HG03097 (cell line): ENCODE results near the gene CIITA.
"Not testable (repeated sequence)": the region's sequence is repeated elsewhere in the genome, so short reads cannot be mapped to it uniquely, and the experiment has no call there.

Source experiments
- ATAC-seq: cut with Tn5 transposase; IDR thresholded peaks from one replicate; pipeline ENCODE4 v1.9.1; 2021; ENCODE audit not compliant: unreplicated experiment, low FRiP score

The CIITA gene

DNA sequence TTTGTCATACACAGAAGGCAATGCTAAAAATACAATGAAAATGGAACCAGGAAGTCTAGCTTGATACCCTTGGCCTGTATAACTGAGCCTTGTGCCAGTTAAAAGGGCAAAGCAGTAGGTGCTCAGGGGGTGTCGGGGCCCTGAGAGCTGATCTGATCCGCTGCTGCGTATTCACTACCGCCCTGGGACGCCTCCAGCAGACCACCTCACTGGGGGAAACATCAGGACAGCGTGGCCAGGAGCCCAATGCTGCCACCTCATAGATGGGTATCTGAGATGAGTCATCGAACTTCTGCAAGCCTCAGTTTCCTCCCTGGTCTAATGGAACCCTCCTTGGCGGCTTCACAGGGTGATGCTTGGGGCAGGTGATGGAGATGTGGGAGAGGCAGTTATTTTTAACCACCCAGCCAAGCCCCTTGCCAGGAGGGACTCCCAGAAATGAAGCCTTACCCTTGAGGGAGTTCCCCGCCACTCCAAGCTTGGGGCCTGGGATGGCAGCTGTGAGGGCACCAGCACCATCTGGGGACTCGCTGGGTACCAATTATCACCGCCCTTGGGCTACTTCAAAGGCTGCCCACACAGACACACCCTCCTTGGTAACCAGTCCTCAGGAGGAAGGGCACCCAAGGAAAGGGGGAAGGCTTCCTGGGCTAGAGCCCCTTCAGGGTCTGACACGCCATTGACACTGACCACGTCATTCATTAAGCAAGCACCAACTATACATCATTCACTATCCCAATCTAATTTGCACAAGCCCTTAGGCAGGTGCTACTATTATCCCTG lies 57.5 kb downstream of the CIITA start:
- ATAC-seq, result no peak

DNA sequence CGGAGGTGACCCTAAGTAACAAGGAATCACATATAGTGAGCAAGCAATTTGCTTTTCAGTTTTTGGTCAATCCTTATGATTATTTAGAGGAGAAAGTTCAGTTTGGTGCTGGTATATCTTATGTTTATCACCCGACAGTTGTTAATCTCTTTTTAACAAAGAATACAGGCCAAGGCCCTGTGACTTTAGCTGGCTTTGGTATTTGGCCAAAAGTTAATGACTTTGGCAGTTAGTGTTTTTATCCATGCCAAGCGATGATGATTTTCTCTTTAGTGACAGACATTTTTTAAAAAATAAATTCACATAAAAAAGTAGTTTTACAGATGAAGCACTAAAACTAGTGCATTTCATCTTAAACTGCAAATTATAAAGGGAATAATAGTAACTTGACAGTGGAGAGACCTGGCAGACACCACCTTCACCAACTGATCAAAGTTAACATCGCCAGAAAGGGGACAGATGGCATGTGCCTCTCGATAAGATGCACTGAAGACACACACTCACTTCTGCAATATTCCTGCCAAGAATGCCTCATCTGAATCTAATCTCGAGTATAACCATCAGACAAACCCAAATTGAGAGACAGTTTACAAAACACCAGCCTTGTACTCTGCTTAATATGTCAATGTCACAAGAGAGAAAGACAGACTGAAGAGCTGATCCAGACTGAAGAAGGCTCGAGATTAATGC lies 58.4 kb downstream of the CIITA start:
- no peak for ATAC-seq

DNA sequence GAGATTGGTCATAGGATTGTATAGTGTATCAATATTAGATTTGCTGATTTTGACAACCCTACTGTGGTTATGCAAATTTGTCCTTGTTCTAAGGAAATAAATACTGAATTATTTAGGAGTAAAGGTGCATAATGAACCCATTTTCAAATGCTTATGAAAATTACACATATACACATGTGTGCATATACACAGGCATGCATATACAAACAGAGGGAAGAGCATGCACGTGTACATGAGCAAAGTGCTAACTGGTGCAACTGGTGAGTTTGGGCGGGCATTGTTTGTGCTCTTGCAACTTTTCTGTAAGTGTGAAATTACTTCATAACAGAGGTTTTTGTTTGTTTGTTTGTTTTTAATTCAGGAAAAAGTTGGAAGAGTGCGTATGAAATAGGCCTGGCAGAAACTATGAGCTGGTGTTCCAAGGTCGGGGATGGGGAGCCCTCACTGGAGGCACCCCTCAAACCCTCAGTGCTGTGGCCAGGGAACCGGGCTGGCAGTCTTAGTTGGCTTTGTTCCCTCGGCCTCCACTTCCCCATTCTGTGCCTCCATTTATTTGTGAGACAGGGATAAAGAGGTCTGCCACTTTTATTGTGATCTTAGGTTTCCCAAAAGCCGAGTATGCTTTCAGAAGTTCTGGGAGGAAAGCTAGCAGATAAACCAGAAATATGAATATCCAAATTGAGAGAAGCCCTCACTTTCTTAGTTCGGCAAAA lies 59.4 kb downstream of the CIITA start:
- ATAC-seq, result no peak

DNA sequence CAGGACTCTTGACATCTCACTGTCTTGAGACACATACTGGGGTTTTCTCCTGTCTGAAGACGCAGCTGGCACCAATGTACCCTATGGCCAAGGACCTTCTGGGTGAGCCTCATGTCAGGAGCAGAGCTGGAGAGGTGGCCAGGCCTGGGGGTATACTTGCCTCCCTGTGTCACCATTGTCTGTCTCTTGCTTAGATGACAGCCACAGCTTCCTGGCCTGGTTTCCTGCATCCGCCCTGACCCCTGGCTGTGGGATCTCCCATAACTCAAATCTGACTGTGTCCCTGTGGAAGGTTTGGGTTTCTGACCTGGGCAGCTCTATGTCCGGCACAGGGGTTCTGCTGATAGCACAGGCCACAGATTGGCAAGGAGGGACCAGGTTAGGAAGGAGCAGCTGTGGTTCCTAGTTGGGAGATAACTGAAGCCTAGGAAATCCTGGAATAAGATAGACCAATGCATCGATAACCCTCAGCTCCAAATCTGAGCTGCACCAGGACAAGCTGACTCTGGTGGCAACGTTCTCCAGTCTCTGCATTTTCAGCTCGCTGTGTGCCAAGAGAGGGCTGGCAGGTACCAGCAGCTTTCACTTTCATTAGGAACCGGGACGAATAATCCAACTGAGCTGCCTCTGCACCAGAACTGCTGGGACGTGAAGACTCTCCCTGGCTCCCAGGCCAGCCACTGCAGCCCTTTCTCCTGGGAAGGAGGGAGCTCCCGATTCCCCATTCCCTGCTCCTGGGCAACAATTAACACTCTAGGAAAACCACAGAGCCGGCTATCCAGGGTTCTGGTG lies 60.3 kb downstream of the CIITA start:
- no peak for ATAC-seq

DNA sequence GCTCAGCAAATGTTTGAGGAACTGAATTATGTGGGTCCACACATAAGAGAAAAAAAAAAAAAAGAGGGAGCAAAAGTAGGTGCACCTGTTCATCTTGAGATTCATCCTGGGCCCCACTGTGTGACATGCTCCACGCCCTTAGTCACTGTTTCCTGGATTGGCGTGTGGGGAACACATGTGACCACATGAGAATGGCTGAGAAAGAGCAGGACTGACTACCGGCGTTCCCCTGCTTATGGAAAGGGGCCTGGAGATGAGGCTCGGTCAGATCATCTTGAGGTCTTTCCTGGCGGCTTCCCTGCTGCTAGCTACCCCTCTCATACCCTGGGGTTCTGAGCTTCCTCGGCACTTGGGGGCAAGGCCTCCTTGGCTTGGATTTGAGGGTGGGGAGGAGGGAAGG lies 61.3 kb downstream of the CIITA start:
- no peak for ATAC-seq

DNA sequence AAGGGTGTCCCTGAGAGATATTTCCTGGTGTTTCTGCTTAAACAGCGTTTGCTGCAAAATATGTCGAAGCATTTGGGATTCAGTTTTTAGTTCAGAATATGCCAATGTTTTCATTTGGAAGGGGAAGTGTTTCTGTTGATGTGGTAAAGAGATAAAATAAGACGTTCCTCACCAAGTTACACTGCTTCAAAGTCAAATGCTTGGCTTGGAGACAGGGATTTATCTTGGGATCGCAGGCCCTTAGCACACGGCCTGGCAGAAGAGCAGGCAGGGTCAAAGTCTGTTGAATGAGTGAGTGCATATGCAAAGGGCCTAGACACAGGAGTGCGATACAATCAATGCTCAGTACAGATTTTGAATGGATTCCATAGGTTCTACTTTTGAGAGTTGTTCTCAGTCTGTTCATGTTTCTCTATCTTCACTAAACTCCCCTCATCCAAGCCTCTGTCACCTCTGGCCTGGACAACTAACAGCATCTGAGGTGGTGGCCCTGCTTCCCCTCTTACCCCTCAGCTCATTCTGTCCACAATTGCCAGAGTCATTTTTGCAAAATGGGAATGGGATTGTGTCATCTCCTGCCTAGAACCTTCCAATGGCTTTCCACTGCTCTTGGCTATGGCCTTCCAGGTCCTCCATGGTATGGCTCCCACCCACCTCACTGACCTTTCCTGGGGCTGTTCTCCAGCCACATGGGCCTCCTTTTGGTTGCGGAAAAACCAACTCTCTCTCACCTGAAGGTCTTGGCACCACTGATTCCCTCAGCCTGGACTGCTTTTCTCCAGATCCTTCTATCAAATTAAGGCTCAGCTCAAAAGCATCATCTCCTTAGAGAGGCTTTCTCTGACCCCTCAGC lies 62.0 kb downstream of the CIITA start:
- ATAC-seq, result no peak

DNA sequence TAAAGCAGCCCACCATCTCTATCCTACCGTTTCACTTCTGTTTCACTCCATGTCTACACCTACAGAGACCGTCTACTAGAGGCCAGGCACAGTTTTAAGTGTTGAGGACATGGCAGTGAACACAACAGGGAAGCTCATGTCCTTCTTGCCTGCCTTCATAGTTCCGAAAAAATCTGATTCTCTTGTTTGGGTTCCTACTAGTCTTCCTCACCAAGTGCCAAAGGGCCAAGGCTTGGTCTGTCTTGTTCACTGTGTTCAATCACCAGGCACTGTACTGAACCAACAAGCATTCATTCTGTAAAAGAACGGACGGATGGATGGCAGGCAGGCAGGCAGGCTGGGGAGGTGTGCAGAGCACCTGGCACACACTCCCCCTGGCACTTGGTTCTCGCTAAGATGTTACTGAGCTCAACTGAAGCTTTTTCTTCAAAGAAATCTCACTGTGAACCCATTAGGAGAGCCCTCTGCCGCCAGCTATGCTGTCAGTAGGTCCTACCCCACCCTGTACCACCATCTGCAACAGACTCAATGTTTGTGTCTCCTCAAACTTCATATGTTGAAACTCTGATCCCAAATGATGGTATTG lies 62.7 kb downstream of the CIITA start:
- no peak for ATAC-seq

DNA sequence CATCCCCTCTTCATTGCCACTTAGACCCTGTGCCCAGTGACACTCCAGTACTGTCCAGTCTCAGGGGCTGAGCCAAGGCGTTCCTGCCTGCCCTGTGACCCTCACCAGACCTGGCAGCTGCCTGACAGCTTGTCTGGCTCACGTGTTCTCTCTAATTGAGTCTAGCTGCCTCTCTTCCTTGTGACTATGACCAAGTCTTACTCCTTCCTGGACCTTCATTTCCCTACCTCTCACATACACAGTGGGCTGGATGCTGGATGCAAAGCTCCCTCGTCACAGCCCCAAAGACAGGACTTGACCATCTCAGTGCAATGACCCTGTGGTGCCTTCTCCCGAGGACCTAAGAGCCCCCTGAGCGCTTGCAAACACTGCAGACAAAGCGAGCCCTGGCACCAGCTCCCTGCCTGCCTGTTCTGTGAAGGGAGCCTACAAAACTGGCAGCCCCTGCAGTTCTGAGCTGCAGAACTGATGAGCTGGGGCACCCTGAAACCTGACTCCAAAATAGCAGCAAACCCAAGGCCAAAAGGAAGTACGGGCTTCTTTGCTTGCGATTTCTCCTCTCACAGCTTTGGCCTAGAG lies 63.6 kb downstream of the CIITA start:
- no peak for ATAC-seq

DNA sequence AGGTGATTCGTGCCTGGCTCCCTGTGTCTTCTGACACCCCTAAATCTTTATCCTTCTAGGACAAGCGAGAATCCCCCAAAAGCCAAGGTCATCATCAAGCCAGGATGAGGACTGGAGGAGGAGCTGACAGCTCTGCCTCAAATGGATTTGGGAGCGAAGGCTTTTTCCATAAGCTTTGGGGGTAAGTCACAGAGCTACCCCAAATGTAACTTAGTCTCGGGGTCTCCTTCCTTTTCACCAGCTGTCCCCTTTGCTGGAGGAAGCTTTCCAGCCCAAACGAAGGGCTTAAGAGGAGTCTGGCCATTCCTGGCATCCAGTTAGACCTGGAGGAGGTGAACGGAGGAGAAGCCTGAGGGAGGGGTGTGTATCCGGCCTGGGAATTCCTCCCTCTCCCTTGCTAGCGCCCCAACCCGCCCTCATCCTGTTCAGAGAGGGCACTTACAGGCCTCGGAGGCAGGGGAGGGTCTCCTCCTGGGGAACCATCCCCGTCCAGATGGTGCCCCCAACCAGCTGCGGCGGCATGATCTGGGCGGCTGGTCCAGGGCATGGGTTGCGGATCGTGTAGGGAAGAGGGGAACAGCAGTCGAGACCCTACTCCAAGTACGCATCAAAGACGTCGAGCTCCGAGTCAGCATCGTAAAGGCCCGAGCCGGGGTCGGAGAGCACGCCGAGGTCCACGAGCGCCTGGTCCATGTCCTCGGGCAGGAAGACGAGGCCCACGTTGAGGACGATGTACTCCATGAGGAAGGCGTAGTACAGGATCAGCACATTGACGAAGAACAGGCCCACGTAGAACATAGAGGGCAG lies 64.3 kb downstream of the CIITA start:
- ATAC-seq, result no peak

DNA sequence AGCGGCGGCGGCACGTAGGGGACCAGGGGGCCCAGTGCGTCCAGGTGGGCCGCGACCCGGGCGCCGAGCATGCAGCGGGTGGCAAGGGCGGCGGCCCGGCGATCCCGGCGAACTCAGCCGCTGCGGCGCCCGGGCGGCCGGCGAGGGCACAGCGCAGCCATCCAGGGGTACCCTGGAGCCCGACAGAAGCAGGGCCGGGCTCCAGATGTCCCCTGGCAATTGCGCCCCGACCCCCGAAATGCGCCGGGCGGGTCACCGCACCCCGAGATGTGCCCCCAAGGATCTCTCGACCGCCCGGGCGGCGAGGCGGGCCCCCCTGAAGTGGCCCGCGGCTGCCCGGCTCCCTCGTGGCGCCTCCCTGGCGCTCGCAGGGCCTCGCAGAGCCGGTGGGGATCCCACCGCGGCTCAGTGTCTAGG lies 64.9 kb downstream of the CIITA start:
- ATAC-seq, result not testable (repeated sequence)

DNA sequence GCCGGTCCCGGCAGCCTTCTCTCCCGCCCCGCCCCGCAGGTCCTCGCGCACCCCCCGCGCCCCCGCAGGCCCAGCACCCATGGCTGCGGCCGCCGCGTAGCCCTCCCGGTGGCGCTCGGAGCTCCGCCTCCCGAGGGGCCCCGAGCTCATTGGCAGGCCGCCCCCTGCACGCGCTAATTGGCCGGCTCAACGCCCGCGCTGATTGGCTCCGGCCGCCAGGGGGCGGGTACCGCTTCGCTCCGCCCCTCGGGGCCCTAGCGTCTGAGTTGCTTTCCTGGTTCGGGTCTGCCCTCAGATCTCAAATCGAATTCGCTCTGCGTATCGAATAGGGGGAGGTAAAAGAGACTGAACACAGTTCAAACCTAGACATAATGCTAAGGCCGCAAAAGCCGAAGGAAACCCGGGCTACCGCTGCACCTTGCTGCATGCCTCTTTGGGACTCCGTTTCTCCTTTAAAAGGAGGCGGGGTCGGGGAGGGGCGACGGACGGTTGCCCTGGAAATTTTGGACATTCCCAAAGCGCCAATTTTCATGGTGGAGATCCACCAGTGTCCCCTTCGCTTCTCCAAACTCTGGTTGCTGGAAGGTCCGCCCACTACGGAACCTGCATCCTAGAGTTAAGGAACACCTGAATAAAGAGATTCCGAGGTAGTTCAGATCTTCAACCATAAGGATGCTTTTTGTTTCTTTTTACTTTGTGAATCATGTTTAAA lies 65.5 kb downstream of the CIITA start, which contains the start of gene DEXI:
DEXI (minus strand) TSS at position 117 of the 712 bp plus-strand sequence. CDS start 463 bp downstream, outside the sequence.
- peak; percentile 57 for ATAC-seq

DNA sequence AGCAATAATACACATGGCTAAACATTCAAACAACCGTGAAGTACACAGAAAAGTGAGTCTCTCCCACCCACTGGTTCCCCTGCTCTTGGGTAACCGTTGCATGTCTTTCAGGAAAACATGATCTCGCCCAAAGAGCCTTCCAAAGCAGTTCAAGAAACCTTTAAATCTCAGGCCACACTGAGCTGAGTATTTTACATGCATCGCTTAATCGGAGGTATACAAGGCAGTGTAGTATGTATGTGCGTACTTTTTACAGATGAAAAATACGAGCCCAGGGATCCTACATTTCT lies 66.0 kb downstream of the CIITA start:
- ATAC-seq, result no peak

DNA sequence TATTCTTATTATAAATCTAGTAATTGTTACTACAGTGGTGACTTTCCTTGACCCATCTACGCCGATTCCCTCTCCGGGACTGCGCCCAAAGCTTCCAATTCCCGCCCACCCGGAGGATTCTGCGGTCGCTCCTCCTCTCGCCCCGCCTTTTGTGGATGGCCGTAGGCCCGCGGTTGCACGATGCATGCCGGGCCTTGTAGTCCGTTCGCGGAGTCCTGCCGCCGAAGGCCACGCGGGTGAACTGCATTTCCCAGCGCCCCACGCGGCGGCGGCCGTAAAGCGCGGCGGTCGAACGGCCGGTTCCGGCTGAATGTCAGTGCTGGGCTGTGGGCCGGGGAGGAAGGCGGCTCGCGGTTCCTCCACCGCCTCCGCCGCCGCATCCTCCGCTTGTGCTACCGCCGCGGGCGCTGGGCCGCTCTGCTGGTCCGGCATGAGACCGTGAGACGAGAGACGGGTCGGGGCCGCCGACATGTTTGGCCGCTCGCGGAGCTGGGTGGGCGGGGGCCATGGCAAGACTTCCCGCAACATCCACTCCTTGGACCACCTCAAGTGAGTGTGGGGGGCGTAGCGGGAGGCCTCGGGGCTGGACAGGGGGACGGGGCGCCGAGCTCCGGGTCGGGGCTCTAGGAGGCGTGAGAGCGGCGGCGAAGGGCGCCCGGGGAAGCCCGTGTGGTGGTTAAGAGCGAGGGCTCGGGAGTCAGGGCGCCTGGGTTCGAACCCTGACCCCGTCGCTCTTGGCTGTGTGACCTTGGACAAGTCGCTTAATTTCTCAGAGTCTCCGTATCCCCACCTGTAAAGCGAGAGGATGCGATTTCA lies 67.5 kb downstream of the CIITA start, which contains the start of gene CLEC16A:
CLEC16A (plus strand) TSS at position 316 of the 816 bp plus-strand sequence; CDS start at position 470, 154 bp downstream.
- ATAC-seq, result peak; percentile 68

DNA sequence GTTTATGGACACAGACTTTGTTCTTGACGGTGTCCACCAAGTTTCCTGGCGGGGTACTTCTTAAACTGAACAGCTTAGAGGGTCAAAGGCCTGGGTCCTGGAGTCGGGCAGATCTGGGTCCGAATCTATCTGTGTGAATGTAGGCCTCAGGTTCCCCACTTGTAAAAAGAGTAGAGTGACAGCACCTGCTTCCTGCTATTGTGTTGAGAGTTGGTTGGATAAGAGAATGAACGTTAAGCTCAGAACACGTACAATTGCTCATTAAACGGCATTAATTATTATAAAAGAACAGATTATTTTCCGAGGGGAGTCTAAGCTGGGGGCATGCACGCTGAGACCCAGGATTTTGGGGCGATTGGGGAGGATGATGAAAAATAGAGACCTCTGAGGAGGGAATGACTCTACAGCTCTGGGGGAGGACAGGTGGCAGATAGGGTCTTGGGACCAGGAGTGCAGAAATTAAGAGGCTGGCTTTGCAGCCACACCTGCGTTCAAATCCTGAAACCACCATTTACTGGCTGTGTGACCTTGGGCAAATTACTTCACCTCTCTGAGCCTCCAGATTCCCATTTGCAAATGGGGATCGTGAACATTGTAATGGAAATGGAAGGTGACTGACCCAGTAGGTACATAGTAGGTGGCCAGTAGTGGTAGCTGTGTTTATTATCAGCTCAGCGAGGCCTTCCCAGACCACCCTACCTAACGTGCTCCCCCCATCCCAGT lies 68.2 kb downstream of the CIITA start:
- no peak for ATAC-seq

DNA sequence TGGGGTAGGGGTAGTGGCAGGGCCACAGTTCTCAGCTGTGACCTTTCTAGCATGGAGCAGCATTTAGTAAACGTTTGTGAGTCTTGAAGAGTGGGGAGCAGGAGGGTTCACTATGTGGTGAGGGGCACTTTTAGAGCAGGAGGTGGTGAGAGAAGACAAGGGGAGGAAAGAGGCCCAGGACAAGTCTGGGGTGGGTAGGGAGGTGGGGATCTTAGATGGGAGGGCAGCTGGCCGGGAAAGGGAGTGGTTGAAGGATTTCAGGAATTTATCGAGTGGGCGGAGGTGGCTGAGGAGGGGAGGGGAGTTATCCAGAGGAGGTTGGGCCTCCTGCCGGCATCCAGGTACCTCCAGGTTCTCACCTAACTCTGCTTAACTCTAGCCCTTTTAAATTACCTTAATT lies 69.3 kb downstream of the CIITA start:
- no peak for ATAC-seq

DNA sequence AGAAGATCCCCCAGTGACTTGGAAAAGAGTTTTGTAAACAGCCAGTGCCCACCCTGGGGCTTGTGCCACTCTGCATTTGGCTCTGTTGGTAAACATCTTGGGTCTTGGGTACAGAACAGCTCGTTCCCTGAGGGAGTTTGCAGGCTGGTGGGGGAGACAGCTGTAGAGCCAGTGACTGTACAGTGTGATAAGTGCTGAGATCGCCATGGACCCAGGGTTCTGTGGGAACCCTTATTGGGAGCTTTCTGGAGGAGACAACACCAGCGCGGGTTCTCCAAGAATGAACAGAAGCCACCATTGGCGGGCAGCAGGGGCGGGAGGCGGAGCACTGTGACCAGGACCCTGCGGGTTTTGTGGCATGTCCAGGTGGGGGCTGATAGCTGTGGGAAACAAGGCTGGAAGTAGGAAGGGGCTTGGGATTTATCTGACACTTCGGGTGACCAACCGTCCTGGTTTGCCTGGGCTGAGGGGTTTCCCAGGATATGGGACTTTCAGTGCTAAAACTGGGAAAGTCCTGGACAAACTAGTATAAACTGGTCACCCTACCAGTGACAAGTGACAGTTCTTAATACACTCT lies 70.3 kb downstream of the CIITA start:
- no peak for ATAC-seq
